ENCODE results near the gene TBC1D22B. TPM values are rescaled to one million over a fixed set of nuclear protein-coding genes. Genes with fewer than 3 reads are reported as not detected.

The TBC1D22B gene
- total and polyA plus RNA-seq, 2 donors (not counting 3 experiments of a cell fraction or from before 2014, with no cell fraction given) = 13.1 to 13.6 TPM

GRCh38 chr6:37319856-37320480 lies 62.4 kb downstream of the TBC1D22B start:
- Histone ChIP-seq H3K36me3 (ENCODE audit: control insufficient read depth in 2 of 2, extremely low read depth in 1 of 2, insufficient read depth in 2 of 2, low read length in 2 of 2) (peaks cover 0 to 32% of the 10 kb centered on the region in 2 experiments), H3K9me3 (replicated peaks; ENCODE audit: control insufficient read depth, insufficient read depth, low read length) (no peaks in the 10 kb centered on the region), H4K20me1 (replicated peaks; ENCODE audit: control insufficient read depth, extremely low read depth, insufficient read depth, low read length) (no peaks in the 10 kb centered on the region), H3K4me2 (ENCODE audit: insufficient read depth, low read length) (no peak overlapping the region), H2AFZ (ENCODE audit: low read depth, low read length) (no peak overlapping the region), H3K4me3 (replicated peaks in 1 of 3; ENCODE audit: insufficient read depth in 1 of 3, low read depth in 1 of 3, low read length in 3 of 3) (no peak overlapping the region), H3K79me2 (ENCODE audit: control insufficient read depth, insufficient read depth, low read length) (no peaks in the 10 kb centered on the region), H3K27ac (ENCODE audit: insufficient read depth, low read depth, low read length) (no peak overlapping the region), H3K27me3 (ENCODE audit: control insufficient read depth in 2 of 2, insufficient read depth in 2 of 2, low read length in 2 of 2) (no peaks in the 10 kb centered on the region), H3K4me1 (ENCODE audit: control insufficient read depth, extremely low read depth, insufficient read depth, low read length) (peaks cover 15% of the 10 kb centered on the region), H3K9me1 (replicated peaks; ENCODE audit: control insufficient read depth, extremely low read depth, insufficient read depth, low read length) (no peaks in the 10 kb centered on the region), H3K9ac (replicated peaks; ENCODE audit: extremely low read depth, insufficient read depth, low read length) (no peak overlapping the region)
- CTCF ChIA-PET = interaction anchor here (1.0 to 1.7 kb wide), 2 partner anchors 8 to 13 kb away, joined by 3 to 4 read pairs; no protein-coding TSS in a partner anchor
- intact Hi-C loops (cut with micrococcal nuclease) (loop anchor here (10.0 kb wide), 1 partner anchor 295 kb away; no protein-coding TSS in a partner anchor), dilution Hi-C loops (cut with MboI; ENCODE audit: extremely low pct_ligation_motif_present, low sequenced_read_pairs) (no loop called here)
- POLR2A ChIA-PET = no interaction called here
- BruUV-seq (replicated peaks) = no TSS peak
- TF ChIP-seq EZH2 (IDR thresholded peaks at IDR 0.05; ENCODE audit: borderline replicate concordance, low read depth, low read length, severe bottlenecking) (no peak), JUN (IDR thresholded peaks at IDR 0.05; ENCODE audit: borderline replicate concordance, insufficient read depth, insufficient read length, low read depth) (no peak), MAX (IDR thresholded peaks at IDR 0.05; ENCODE audit: insufficient read depth, insufficient read length) (no peak), GATA2 (IDR thresholded peaks at IDR 0.05; ENCODE audit: insufficient read depth, insufficient read length, low read depth, low read length) (no peak), FOS (IDR thresholded peaks at IDR 0.05; ENCODE audit: borderline replicate concordance, insufficient read depth, low read length) (no peak), POLR2A (IDR thresholded peaks at IDR 0.05; ENCODE audit: low read depth, low read length) (no peak), CTCF (IDR thresholded peaks at IDR 0.05; ENCODE audit: extremely low read depth in 1 of 2, insufficient read depth in 1 of 2, low read depth in 1 of 2, low read length in 2 of 2) (no peak), POLR2AphosphoS5 (IDR thresholded peaks at IDR 0.05; ENCODE audit: insufficient read depth, low read depth, low read length) (no peak), MYC (IDR thresholded peaks at IDR 0.05; ENCODE audit: low read depth, low read length) (no peak)
- no peak for DNase-seq (ENCODE audit: low read depth, low spot score)
- no peak for FAIRE-seq

Measured in endothelial cell of umbilical vein (primary cell).